Right lobe of liver (tissue), 4 donors: ENCODE data around the gene CFP.

Experiments used
- POLR2A ChIP-seq: fragments of 450-650 bp; IDR thresholded peaks from one replicate; pipeline ENCODE4 v1.6.1; 2017; ENCODE audit warnings: antibody characterized with exemption, mild to moderate bottlenecking
- TF ChIP-seq, protein P1 (sequence below), 4 donors: fragments of 200-600 bp in 3 of 4; fragments of 450-650 bp in 1 of 4; IDR thresholded peaks; one replicate each; pipeline versions ENCODE4 v1.5.1 to v1.8.0; 2016 to 2022; ENCODE audit warnings: antibody characterized with exemption in 4 of 4, mild to moderate bottlenecking in 2 of 4
- donor health status: DM: no; HTN: no; CAD: no.
- donor health status: DM: no; HTN: no; CAD: no.
- donor health status: DM: no; HTN: yes; CAD: no.

- TF ChIP-seq POLR2A: no peak
- TF ChIP-seq, protein P1, sequence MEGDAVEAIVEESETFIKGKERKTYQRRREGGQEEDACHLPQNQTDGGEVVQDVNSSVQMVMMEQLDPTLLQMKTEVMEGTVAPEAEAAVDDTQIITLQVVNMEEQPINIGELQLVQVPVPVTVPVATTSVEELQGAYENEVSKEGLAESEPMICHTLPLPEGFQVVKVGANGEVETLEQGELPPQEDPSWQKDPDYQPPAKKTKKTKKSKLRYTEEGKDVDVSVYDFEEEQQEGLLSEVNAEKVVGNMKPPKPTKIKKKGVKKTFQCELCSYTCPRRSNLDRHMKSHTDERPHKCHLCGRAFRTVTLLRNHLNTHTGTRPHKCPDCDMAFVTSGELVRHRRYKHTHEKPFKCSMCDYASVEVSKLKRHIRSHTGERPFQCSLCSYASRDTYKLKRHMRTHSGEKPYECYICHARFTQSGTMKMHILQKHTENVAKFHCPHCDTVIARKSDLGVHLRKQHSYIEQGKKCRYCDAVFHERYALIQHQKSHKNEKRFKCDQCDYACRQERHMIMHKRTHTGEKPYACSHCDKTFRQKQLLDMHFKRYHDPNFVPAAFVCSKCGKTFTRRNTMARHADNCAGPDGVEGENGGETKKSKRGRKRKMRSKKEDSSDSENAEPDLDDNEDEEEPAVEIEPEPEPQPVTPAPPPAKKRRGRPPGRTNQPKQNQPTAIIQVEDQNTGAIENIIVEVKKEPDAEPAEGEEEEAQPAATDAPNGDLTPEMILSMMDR (IDR thresholded peaks at IDR 0.05): no peak
Observed at GRCh38 chrX:47595716-47596251, 33.9 kb downstream of the CFP start.
